Measurements from ENCODE around the gene DOCK4. TPM values are rescaled to one million over a fixed set of nuclear protein-coding genes. Genes with fewer than 3 reads are reported as not detected.

The DOCK4 gene
- total and polyA plus RNA-seq, 2 of the 8 experiments (the other 6 are each of a cell fraction or from before 2014, with no cell fraction given) = 5.1 to 23.6 TPM

- H3K23me2 ChIP-seq (ENCODE audit: low read depth, low read length) = no peaks in the 10 kb centered on the region
- H2BK15ac ChIP-seq (ENCODE audit: low read length) = no peak overlapping the region
- no peak overlapping the region for H4K5ac ChIP-seq (ENCODE audit: insufficient read length, low read depth, low read length)
- DNase-seq (ENCODE audit: low read depth in 1 of 2, low spot score in 2 of 2) (no peak), FAIRE-seq (no peak)
- H3K4ac ChIP-seq (replicated peaks; ENCODE audit: insufficient read length, low read depth, low read length) = no peak overlapping the region
- no peak overlapping the region for H3K14ac ChIP-seq (ENCODE audit: insufficient read length)
- H3K4me3 ChIP-seq (ENCODE audit: extremely low read depth in 1 of 4, insufficient read depth in 2 of 4, low read depth in 3 of 4, low read length in 4 of 4) = no peak overlapping the region
- ChIA-PET CTCF (ENCODE audit: partially characterized antibody) (interaction anchor here (1.5 to 7.2 kb wide), 2 partner anchors 21 to 28 kb away, joined by 3 to 37 read pairs; no protein-coding TSS in a partner anchor), POLR2A (ENCODE audit: partially characterized antibody) (no interaction called here)
- H2BK120ac ChIP-seq (replicated peaks; ENCODE audit: low read depth, low read length) = peak overlapping the region; percentile 39
- no peak overlapping the region for H3K56ac ChIP-seq (replicated peaks; ENCODE audit: insufficient read length, low read depth, low read length)
- no peak overlapping the region for H2BK12ac ChIP-seq (ENCODE audit: low read depth, low read length)
- H3K79me2 ChIP-seq (ENCODE audit: control insufficient read depth in 1 of 2, insufficient read depth in 2 of 2, low read length in 2 of 2) = no peaks in the 10 kb centered on the region
- no peak overlapping the region for H3K18ac ChIP-seq (ENCODE audit: extremely low read depth, low read length)
- H2AFZ ChIP-seq (ENCODE audit: low read length) = no peak overlapping the region
- peaks cover 3 to 4% of the 10 kb centered on the region in 2 experiments; a peak in 3 of 4 replicates for H3K9me3 ChIP-seq (ENCODE audit: insufficient read depth in 2 of 2, low read depth in 1 of 2, low read length in 1 of 2)
- H3K23ac ChIP-seq (ENCODE audit: insufficient read length) = no peak overlapping the region
- H3K4me2 ChIP-seq (ENCODE audit: insufficient read depth in 1 of 2, low read depth in 2 of 2, low read length in 2 of 2) = no peak overlapping the region
- no peak overlapping the region for H2BK20ac ChIP-seq (ENCODE audit: low read length)
- H3K36me3 ChIP-seq (ENCODE audit: control insufficient read depth in 2 of 4, insufficient read depth in 4 of 4, low read length in 3 of 4) = no peaks in the 10 kb centered on the region
- H3K27ac ChIP-seq (ENCODE audit: low read depth, low read length) = no peak overlapping the region
- no peak overlapping the region for H4K91ac ChIP-seq (replicated peaks; ENCODE audit: insufficient read length, low read length)
- no peak overlapping the region for H3K9ac ChIP-seq (replicated peaks in 1 of 4; ENCODE audit: extremely low read depth in 1 of 4, low read depth in 3 of 4, low read length in 3 of 4)
- H4K20me1 ChIP-seq (replicated peaks in 1 of 2; ENCODE audit: control insufficient read depth in 1 of 2, insufficient read depth in 2 of 2, low read length in 2 of 2) = no peaks in the 10 kb centered on the region
- H3K79me1 ChIP-seq (ENCODE audit: low read depth, low read length) = no peaks in the 10 kb centered on the region
- H2BK5ac ChIP-seq (ENCODE audit: low read depth, low read length) = no peak overlapping the region
- no peak overlapping the region for H4K8ac ChIP-seq (ENCODE audit: extremely low read depth, insufficient read depth, low read length)
- no peak for TF ChIP-seq RBBP5 (IDR thresholded peaks at IDR 0.05; ENCODE audit: borderline replicate concordance, low read depth, low read length)
- no peak for TF ChIP-seq CBX8 (IDR thresholded peaks at IDR 0.05; ENCODE audit: borderline replicate concordance, low read depth, low read length)
- no peak for TF ChIP-seq FOSL1 (IDR thresholded peaks at IDR 0.05; ENCODE audit: insufficient read depth, low read depth, low read length)
- no peak for TF ChIP-seq POLR2AphosphoS5 (IDR thresholded peaks at IDR 0.05; ENCODE audit: low read depth, low read length)
- no peak for TF ChIP-seq CEBPB (IDR thresholded peaks at IDR 0.05; ENCODE audit: low read depth, low read length)
- no peak for TF ChIP-seq GABPA (IDR thresholded peaks at IDR 0.05; ENCODE audit: borderline replicate concordance, insufficient read depth, low read length)
- no peak for TF ChIP-seq EP300 (IDR thresholded peaks at IDR 0.05; ENCODE audit: borderline replicate concordance in 1 of 2, low read depth in 2 of 2, low read length in 2 of 2)
- no peak for TF ChIP-seq TAF1 (IDR thresholded peaks at IDR 0.05; ENCODE audit: low read depth, low read length)
- TF ChIP-seq, protein P1, sequence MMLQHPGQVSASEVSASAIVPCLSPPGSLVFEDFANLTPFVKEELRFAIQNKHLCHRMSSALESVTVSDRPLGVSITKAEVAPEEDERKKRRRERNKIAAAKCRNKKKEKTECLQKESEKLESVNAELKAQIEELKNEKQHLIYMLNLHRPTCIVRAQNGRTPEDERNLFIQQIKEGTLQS (IDR thresholded peaks at IDR 0.05; ENCODE audit: insufficient read depth, low read depth, low read length) = no peak
- 92% methylated on average over 4 of the region's 4 CpGs; no CpG with 5 or more reads in 1 of the 2 experiments for WGBS, 2 experiments (ENCODE audit: extremely low coverage in 1 of 2, insufficient coverage in 1 of 2, insufficient read length in 1 of 2, insufficient replicate concordance in 2 of 2, low coverage in 1 of 2, low lambda C conversion rate in 2 of 2, missing lambda C conversion rate in 1 of 2)
- no peak overlapping the region for H2AK5ac ChIP-seq (ENCODE audit: low read depth, low read length)
- H3K27me3 ChIP-seq (replicated peaks in 1 of 4; ENCODE audit: control insufficient read depth in 3 of 4, extremely low read depth in 1 of 4, insufficient read depth in 3 of 4, low read length in 3 of 4) = peaks cover 0 to 1% (median 0%) of the 10 kb centered on the region in 4 experiments; a peak in 1 of 7 replicates
- H3K4me1 ChIP-seq (replicated peaks in 1 of 4; ENCODE audit: control insufficient read depth in 3 of 4, insufficient read depth in 4 of 4, low read length in 3 of 4) = no peaks in the 10 kb centered on the region
Measured at GRCh38 chr7:111708072-111708471, 498.1 kb downstream of the DOCK4 start.

Data from H1 (cell line).